HepG2 (cell line): ENCODE data around the gene TULP3. TPM values are rescaled to one million over a fixed set of nuclear protein-coding genes. Genes with fewer than 3 reads are reported as not detected.

ENCODE experiments used
- CENPX ChIP-seq: sonication (generic); formaldehyde crosslinking; IDR thresholded peaks from 2 replicates; pipeline ENCODE4 v1.9.0; 2021; ENCODE audit warnings: mild to moderate bottlenecking, missing genetic modification reagents, moderate library complexity
- DRAP1 ChIP-seq: IDR thresholded peaks from 2 replicates; pipeline ENCODE4 v1.6.1; 2016; ENCODE audit warnings: missing genetic modification reagents, missing compliant biosample characterization
- FOXC1 ChIP-seq: sonication (generic); formaldehyde crosslinking; IDR thresholded peaks from 2 replicates; pipeline ENCODE4 v1.8.0; 2022; ENCODE audit warnings: mild to moderate bottlenecking, missing genetic modification reagents, borderline replicate concordance
- HHEX ChIP-seq: IDR thresholded peaks from 2 replicates; pipeline ENCODE4 v1.6.1; 2016; ENCODE audit warnings: control low read depth
- IKZF5 ChIP-seq: IDR thresholded peaks from 2 replicates; pipeline ENCODE4 v1.6.1; 2018; ENCODE audit warnings: missing genetic modification reagents, mild to moderate bottlenecking, missing compliant biosample characterization
- NR1H2 ChIP-seq: sonication (generic); formaldehyde crosslinking; IDR thresholded peaks from 2 replicates; pipeline ENCODE4 v1.8.1; 2022; ENCODE audit warnings: low read depth, missing genetic modification reagents, borderline replicate concordance
- NRL ChIP-seq: sonication (generic); formaldehyde crosslinking; IDR thresholded peaks from 2 replicates; pipeline ENCODE4 v1.5.0; 2020; ENCODE audit warnings: missing genetic modification reagents, mild to moderate bottlenecking, moderate library complexity, borderline replicate concordance
- PREB ChIP-seq: sonication (generic); formaldehyde crosslinking; IDR thresholded peaks from 2 replicates; pipeline ENCODE4 v1.4.0; 2020; ENCODE audit warnings: missing genetic modification reagents
- RBAK ChIP-seq: sonication (generic); formaldehyde crosslinking; IDR thresholded peaks from 2 replicates; pipeline ENCODE4 v1.5.1; 2020; ENCODE audit warnings: mild to moderate bottlenecking, missing genetic modification reagents
- SP140L ChIP-seq: sonication (generic); formaldehyde crosslinking; IDR thresholded peaks from 2 replicates; pipeline ENCODE4 v1.4.0; 2020; ENCODE audit warnings: missing genetic modification reagents, borderline replicate concordance
- ZFP1 ChIP-seq: IDR thresholded peaks from 2 replicates; pipeline ENCODE4 v1.6.1; 2016
- ZNF687 ChIP-seq: sonication (generic); formaldehyde crosslinking; IDR thresholded peaks from 2 replicates; pipeline ENCODE4 v1.5.1; 2020; ENCODE audit warnings: mild to moderate bottlenecking, missing genetic modification reagents, moderate library complexity
- ZNF749 ChIP-seq: sonication (generic); formaldehyde crosslinking; IDR thresholded peaks from 2 replicates; pipeline ENCODE4 v1.8.0; 2022; ENCODE audit warnings: mild to moderate bottlenecking, missing genetic modification reagents, moderate library complexity, borderline replicate concordance
- polyA plus RNA-seq, 8 experiments: library from polyadenylated mRNA; depleted of rRNA in 3 of 8; stranded (reverse) in 7 of 8; unstranded in 1 of 8; fragments of >200 nt; fragmentation: Illumina TruSeq in 4 of 8; extraction: Trizol in 4 of 8; gene quantifications; 2 replicates each; pipeline versions ENCODE4 v1.2.1 to v1.2.3, GENCODE V29; 2011 to 2016; ENCODE audit warnings: low read depth in 4 of 8, missing spikeins in 1 of 8, mixed read lengths in 1 of 8; ENCODE audit not compliant: insufficient read depth in 1 of 8
- total RNA-seq, 5 experiments: library from RNA; depleted of rRNA; stranded (reverse); fragments of >200 nt; fragmentation: Illumina TruSeq; extraction: Trizol; gene quantifications; 2 replicates each; pipeline ENCODE4 v1.2.3, GENCODE V29; 2016; ENCODE audit warnings: low read depth in 1 of 5
- TF ChIP-seq, protein P1 (sequence below): sonication (generic); formaldehyde crosslinking; IDR thresholded peaks from 2 replicates; pipeline ENCODE4 v1.4.0; 2020; ENCODE audit warnings: low read depth, mild to moderate bottlenecking, missing genetic modification reagents
- TF ChIP-seq, protein P2 (sequence below): sonication (generic); formaldehyde crosslinking; IDR thresholded peaks from 2 replicates; pipeline ENCODE4 v1.8.1; 2023; ENCODE audit warnings: mild to moderate bottlenecking, missing genetic modification reagents
- TF ChIP-seq, protein P3 (sequence below): sonication (generic); formaldehyde crosslinking; IDR thresholded peaks from 2 replicates; pipeline ENCODE4 v1.4.0; 2020; ENCODE audit warnings: missing genetic modification reagents

The TULP3 gene
- total and polyA plus RNA-seq, 2 of the 13 experiments (the other 11 are each of a cell fraction or from before 2014, with no cell fraction given), result 11.2 to 13.2 TPM

GRCh38 chr12:2959505-2960389, 69.1 kb downstream of the TULP3 start (continued):
- TF ChIP-seq NR1H2 (CRISPR knock-in tag) (no peak), IKZF5 (CRISPR knock-in tag) (peak; percentile 34; the same call in 1 of the 2 replicates), ZNF687 (CRISPR knock-in tag) (peak; percentile 94), FOXC1 (CRISPR knock-in tag) (0 out of 2 replicates have a peak, but pooled peaks have one; percentile 20), ZNF749 (no peak), NRL (CRISPR knock-in tag) (peak; percentile 89), HHEX (CRISPR knock-in tag) (no peak), DRAP1 (CRISPR knock-in tag) (no peak), PREB (CRISPR knock-in tag) (no peak), CENPX (CRISPR knock-in tag) (no peak), RBAK (CRISPR knock-in tag) (no peak), SP140L (CRISPR knock-in tag) (no peak), ZFP1 (CRISPR knock-in tag) (no peak)
- TF ChIP-seq, protein P1, sequence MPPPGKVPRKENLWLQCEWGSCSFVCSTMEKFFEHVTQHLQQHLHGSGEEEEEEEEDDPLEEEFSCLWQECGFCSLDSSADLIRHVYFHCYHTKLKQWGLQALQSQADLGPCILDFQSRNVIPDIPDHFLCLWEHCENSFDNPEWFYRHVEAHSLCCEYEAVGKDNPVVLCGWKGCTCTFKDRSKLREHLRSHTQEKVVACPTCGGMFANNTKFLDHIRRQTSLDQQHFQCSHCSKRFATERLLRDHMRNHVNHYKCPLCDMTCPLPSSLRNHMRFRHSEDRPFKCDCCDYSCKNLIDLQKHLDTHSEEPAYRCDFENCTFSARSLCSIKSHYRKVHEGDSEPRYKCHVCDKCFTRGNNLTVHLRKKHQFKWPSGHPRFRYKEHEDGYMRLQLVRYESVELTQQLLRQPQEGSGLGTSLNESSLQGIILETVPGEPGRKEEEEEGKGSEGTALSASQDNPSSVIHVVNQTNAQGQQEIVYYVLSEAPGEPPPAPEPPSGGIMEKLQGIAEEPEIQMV (CRISPR knock-in tag), result 0 out of 2 replicates have a peak, but pooled peaks have one; percentile 39
- TF ChIP-seq, protein P2, sequence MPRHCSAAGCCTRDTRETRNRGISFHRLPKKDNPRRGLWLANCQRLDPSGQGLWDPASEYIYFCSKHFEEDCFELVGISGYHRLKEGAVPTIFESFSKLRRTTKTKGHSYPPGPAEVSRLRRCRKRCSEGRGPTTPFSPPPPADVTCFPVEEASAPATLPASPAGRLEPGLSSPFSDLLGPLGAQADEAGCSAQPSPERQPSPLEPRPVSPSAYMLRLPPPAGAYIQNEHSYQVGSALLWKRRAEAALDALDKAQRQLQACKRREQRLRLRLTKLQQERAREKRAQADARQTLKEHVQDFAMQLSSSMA (CRISPR knock-in tag), result no peak
- TF ChIP-seq, protein P3, sequence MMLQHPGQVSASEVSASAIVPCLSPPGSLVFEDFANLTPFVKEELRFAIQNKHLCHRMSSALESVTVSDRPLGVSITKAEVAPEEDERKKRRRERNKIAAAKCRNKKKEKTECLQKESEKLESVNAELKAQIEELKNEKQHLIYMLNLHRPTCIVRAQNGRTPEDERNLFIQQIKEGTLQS (CRISPR knock-in tag), result 0 out of 2 replicates have a peak, but pooled peaks have one; percentile 14
